Liver (tissue), 9 donors: ENCODE data around the gene SHQ1. TPM values are rescaled to one million over a fixed set of nuclear protein-coding genes. Genes with fewer than 3 reads are reported as not detected.

Experiments used
- DNase-seq: peaks from one replicate; pipeline ENCODE4 v3.0.0-alpha.2; 2017; ENCODE audit warnings: low spot score
- H3K27ac ChIP-seq, 2 donors: one replicate each; pipeline ENCODE4 v1.7.0; 2013; ENCODE audit warnings: inconsistent platforms in 2 of 2, low read length in 2 of 2, control low read depth in 1 of 2, low read depth in 1 of 2, mild to moderate bottlenecking in 1 of 2
- H3K27me3 ChIP-seq, 4 donors: one replicate each; pipeline versions ENCODE4 v1.6.1 to v1.7.0; 2013; ENCODE audit warnings: low read length in 3 of 4, inconsistent platforms in 1 of 4, mild to moderate bottlenecking in 1 of 4, moderate library complexity in 1 of 4; ENCODE audit not compliant: control insufficient read depth in 4 of 4, insufficient read depth in 4 of 4
- H3K36me3 ChIP-seq, 4 donors: one replicate each; pipeline versions ENCODE4 v1.6.1 to v1.7.0; 2013; ENCODE audit warnings: low read length in 3 of 4, mild to moderate bottlenecking in 3 of 4, low read depth in 1 of 4, moderate library complexity in 1 of 4; ENCODE audit not compliant: control insufficient read depth in 4 of 4, insufficient read depth in 3 of 4
- H3K4me1 ChIP-seq, 4 donors: one replicate each; pipeline versions ENCODE4 v1.6.1 to v1.7.0; 2013; ENCODE audit warnings: low read length in 3 of 4, mild to moderate bottlenecking in 3 of 4, moderate library complexity in 1 of 4; ENCODE audit not compliant: control insufficient read depth in 4 of 4, insufficient read depth in 4 of 4
- H3K4me3 ChIP-seq, 3 donors: one replicate each; pipeline versions ENCODE4 v1.6.1 to v1.7.0; 2013; ENCODE audit warnings: low read length in 3 of 3, control low read depth in 1 of 3, low read depth in 1 of 3, mild to moderate bottlenecking in 1 of 3
- H3K9ac ChIP-seq, 2 donors: one replicate each; pipeline ENCODE4 v1.7.0; 2013; ENCODE audit warnings: low read length in 2 of 2, mild to moderate bottlenecking in 2 of 2, moderate library complexity in 2 of 2, control low read depth in 1 of 2, low read depth in 1 of 2
- H3K9me3 ChIP-seq, 4 donors: one replicate each; pipeline versions ENCODE4 v1.6.1 to v1.7.0; 2013; ENCODE audit warnings: low read length in 3 of 4; ENCODE audit not compliant: control insufficient read depth in 4 of 4
- ATF3 ChIP-seq: IDR thresholded peaks from 2 replicates; pipeline ENCODE4 v1.6.1; 2016; ENCODE audit warnings: antibody characterized with exemption
- EGR1 ChIP-seq, 2 donors: IDR thresholded peaks; 2 replicates each; pipeline ENCODE4 v1.6.1; 2016 to 2018; ENCODE audit warnings: antibody characterized with exemption in 2 of 2, low read depth in 2 of 2
- FOXA1 ChIP-seq: IDR thresholded peaks from 2 replicates; pipeline ENCODE4 v1.6.1; 2016; ENCODE audit warnings: antibody characterized with exemption
- FOXA2 ChIP-seq: IDR thresholded peaks from 2 replicates; pipeline ENCODE4 v1.6.1; 2016; ENCODE audit warnings: antibody characterized with exemption
- GABPA ChIP-seq, 2 donors: IDR thresholded peaks in 1 of 2; conservative IDR thresholded peaks in 1 of 2; 2 replicates each; pipeline ENCODE4 v1.6.1; 2016; ENCODE audit warnings: antibody characterized with exemption in 2 of 2, mild to moderate bottlenecking in 1 of 2, moderate library complexity in 1 of 2
- HNF4A ChIP-seq, 2 donors: conservative IDR thresholded peaks; 2 replicates each; pipeline ENCODE4 v1.6.1; 2016; ENCODE audit warnings: antibody characterized with exemption in 2 of 2, mild to moderate bottlenecking in 2 of 2
- HNF4G ChIP-seq: IDR thresholded peaks from 2 replicates; pipeline ENCODE4 v1.6.1; 2016; ENCODE audit warnings: antibody characterized with exemption
- JUND ChIP-seq, 2 donors: IDR thresholded peaks; 2 replicates each; pipeline ENCODE4 v1.6.1; 2016; ENCODE audit warnings: antibody characterized with exemption in 2 of 2
- MAX ChIP-seq: IDR thresholded peaks from 2 replicates; pipeline ENCODE4 v1.6.1; 2016; ENCODE audit warnings: antibody characterized with exemption
- NR2F2 ChIP-seq: IDR thresholded peaks from 2 replicates; pipeline ENCODE4 v1.6.1; 2016; ENCODE audit warnings: antibody characterized with exemption
- RAD21 ChIP-seq, 2 donors: IDR thresholded peaks; 2 replicates each; pipeline ENCODE4 v1.6.1; 2016; ENCODE audit warnings: antibody characterized with exemption in 2 of 2, mild to moderate bottlenecking in 2 of 2
- RXRA ChIP-seq, 2 donors: IDR thresholded peaks; 2 replicates each; pipeline ENCODE4 v1.6.1; 2017 to 2018; ENCODE audit warnings: antibody characterized with exemption in 2 of 2, mild to moderate bottlenecking in 1 of 2
- SP1 ChIP-seq: IDR thresholded peaks from 2 replicates; pipeline ENCODE4 v1.6.1; 2018; ENCODE audit warnings: antibody characterized with exemption, mild to moderate bottlenecking
- TAF1 ChIP-seq: conservative IDR thresholded peaks from 2 replicates; pipeline ENCODE4 v1.6.1; 2016; ENCODE audit warnings: antibody characterized with exemption, mild to moderate bottlenecking
- YY1 ChIP-seq: IDR thresholded peaks from 2 replicates; pipeline ENCODE4 v1.6.1; 2016; ENCODE audit warnings: antibody characterized with exemption, mild to moderate bottlenecking
- ZBTB33 ChIP-seq: IDR thresholded peaks from 2 replicates; pipeline ENCODE4 v1.6.1; 2016; ENCODE audit warnings: antibody characterized with exemption
- WGBS: extraction: QIAGEN DNeasy Blood & Tissue Kit; methylation state at CpG from one replicate; pipeline ENCODE4 v1.1.7; 2013; 5-methylcytosine and 5-hydroxymethylcytosine counted together
- polyA plus RNA-seq, 2 donors: library from polyadenylated mRNA; stranded (reverse) in 1 of 2; unstranded in 1 of 2; fragments of 200-250 nt in 1 of 2; fragments of >200 nt in 1 of 2; fragmentation: Nextera tagmentation in 1 of 2; extraction: Ambion mirVana in 1 of 2; gene quantifications; one replicate each; pipeline versions ENCODE4 v1.2.1 to v1.2.3, GENCODE V29; 2013 to 2015
- total RNA-seq, 2 donors: library from RNA; depleted of rRNA; stranded (reverse); fragments of >200 nt; gene quantifications; one replicate each; pipeline ENCODE4 v1.2.3, GENCODE V29; 2014
- TF ChIP-seq, protein P1 (sequence below): fragments of 150-350 bp; IDR thresholded peaks from 2 replicates; pipeline ENCODE4 v1.5.1; 2017; ENCODE audit warnings: improper control_type of control experiment, low read depth, low read length; ENCODE audit not compliant: missing input control
- TF ChIP-seq, protein P2 (sequence below): IDR thresholded peaks from 2 replicates; pipeline ENCODE4 v1.6.1; 2016; ENCODE audit warnings: antibody characterized with exemption, mild to moderate bottlenecking
- donor health status: healthy.
- donor health status: healthy.
- donor health status: healthy.
- donor health status: healthy.
- donor health status: healthy.

The SHQ1 gene
- total and polyA plus RNA-seq, 4 donors = 4.3 to 9.6 (median 6.1) TPM

DNA sequence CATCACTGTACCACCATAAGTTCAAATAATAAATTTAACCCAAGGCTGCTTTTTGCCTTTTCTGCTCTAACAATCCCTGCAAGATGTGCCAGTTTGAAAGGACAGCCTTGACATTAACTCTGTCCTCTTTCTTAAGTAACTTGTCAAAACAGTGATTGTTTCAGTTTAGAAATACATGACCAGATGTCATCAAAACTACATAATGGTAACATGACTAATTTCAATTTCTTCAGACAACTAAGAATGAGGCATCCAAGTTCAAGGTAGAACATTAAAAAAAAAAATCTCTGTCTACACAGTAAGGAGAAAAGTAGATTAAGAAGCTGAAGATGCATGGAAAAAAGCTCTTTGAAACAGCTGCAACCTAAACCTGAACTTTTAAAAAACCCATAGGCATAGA lies 47.4 kb downstream of the SHQ1 start:
- Histone ChIP-seq H3K4me1 (no peaks in the 10 kb centered on the region), H3K27ac (no peak overlapping the region), H3K4me3 (no peak overlapping the region), H3K27me3 (no peaks in the 10 kb centered on the region), H3K9me3 (no peaks in the 10 kb centered on the region), H3K36me3 (no peaks in the 10 kb centered on the region), H3K9ac (no peak overlapping the region)
- TF ChIP-seq HNF4A (conservative IDR thresholded peaks at IDR 0.05) (no peak), FOXA1 (no peak), FOXA2 (no peak), RXRA (IDR thresholded peaks at IDR 0.05) (no peak), ZBTB33 (no peak), YY1 (no peak), NR2F2 (no peak), EGR1 (IDR thresholded peaks at IDR 0.05; ENCODE audit: low read depth in 2 of 2) (no peak), GABPA (IDR thresholded peaks at IDR 0.05 in 1 of 2, conservative IDR thresholded peaks at IDR 0.05 in 1 of 2) (no peak)
- TF ChIP-seq, protein P1, sequence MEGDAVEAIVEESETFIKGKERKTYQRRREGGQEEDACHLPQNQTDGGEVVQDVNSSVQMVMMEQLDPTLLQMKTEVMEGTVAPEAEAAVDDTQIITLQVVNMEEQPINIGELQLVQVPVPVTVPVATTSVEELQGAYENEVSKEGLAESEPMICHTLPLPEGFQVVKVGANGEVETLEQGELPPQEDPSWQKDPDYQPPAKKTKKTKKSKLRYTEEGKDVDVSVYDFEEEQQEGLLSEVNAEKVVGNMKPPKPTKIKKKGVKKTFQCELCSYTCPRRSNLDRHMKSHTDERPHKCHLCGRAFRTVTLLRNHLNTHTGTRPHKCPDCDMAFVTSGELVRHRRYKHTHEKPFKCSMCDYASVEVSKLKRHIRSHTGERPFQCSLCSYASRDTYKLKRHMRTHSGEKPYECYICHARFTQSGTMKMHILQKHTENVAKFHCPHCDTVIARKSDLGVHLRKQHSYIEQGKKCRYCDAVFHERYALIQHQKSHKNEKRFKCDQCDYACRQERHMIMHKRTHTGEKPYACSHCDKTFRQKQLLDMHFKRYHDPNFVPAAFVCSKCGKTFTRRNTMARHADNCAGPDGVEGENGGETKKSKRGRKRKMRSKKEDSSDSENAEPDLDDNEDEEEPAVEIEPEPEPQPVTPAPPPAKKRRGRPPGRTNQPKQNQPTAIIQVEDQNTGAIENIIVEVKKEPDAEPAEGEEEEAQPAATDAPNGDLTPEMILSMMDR = no peak
- no peak for DNase-seq

GRCh38 chr3:72798552-72799195 lies 49.6 kb downstream of the SHQ1 start:
- no peaks in the 10 kb centered on the region for H3K4me1 ChIP-seq
- H3K27ac ChIP-seq = no peak overlapping the region
- H3K9ac ChIP-seq = no peak overlapping the region
- TF ChIP-seq SP1 (no peak), HNF4G (no peak), EGR1 (IDR thresholded peaks at IDR 0.05; ENCODE audit: low read depth in 2 of 2) (no peak), RXRA (IDR thresholded peaks at IDR 0.05) (no peak), RAD21 (IDR thresholded peaks at IDR 0.05) (no peak), YY1 (no peak), ATF3 (no peak), GABPA (IDR thresholded peaks at IDR 0.05 in 1 of 2, conservative IDR thresholded peaks at IDR 0.05 in 1 of 2) (no peak), JUND (IDR thresholded peaks at IDR 0.05) (no peak), TAF1 (no peak), FOXA2 (no peak), HNF4A (conservative IDR thresholded peaks at IDR 0.05) (no peak), MAX (no peak)
- TF ChIP-seq, protein P1 = no peak
- TF ChIP-seq, protein P2, sequence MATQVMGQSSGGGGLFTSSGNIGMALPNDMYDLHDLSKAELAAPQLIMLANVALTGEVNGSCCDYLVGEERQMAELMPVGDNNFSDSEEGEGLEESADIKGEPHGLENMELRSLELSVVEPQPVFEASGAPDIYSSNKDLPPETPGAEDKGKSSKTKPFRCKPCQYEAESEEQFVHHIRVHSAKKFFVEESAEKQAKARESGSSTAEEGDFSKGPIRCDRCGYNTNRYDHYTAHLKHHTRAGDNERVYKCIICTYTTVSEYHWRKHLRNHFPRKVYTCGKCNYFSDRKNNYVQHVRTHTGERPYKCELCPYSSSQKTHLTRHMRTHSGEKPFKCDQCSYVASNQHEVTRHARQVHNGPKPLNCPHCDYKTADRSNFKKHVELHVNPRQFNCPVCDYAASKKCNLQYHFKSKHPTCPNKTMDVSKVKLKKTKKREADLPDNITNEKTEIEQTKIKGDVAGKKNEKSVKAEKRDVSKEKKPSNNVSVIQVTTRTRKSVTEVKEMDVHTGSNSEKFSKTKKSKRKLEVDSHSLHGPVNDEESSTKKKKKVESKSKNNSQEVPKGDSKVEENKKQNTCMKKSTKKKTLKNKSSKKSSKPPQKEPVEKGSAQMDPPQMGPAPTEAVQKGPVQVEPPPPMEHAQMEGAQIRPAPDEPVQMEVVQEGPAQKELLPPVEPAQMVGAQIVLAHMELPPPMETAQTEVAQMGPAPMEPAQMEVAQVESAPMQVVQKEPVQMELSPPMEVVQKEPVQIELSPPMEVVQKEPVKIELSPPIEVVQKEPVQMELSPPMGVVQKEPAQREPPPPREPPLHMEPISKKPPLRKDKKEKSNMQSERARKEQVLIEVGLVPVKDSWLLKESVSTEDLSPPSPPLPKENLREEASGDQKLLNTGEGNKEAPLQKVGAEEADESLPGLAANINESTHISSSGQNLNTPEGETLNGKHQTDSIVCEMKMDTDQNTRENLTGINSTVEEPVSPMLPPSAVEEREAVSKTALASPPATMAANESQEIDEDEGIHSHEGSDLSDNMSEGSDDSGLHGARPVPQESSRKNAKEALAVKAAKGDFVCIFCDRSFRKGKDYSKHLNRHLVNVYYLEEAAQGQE = no peak
- no peaks in the 10 kb centered on the region for H3K36me3 ChIP-seq
- no peaks in the 10 kb centered on the region for H3K27me3 ChIP-seq
- DNase-seq = no peak
- H3K9me3 ChIP-seq = no peaks in the 10 kb centered on the region
- WGBS = 95% methylated on average over 3 of the region's 3 CpGs
- H3K4me3 ChIP-seq = no peak overlapping the region
